ENCODE results near the gene EIF1AD.

The EIF1AD gene

GRCh38 chr11:65972116-65972515 lies 29.8 kb downstream of the EIF1AD start:
- Histone ChIP-seq H3K27me3 (replicated peaks in 2 of 5; ENCODE audit: control insufficient read depth in 4 of 5, insufficient read depth in 5 of 5, low read length in 4 of 5) (no peaks in the 10 kb centered on the region), H3K27ac (ENCODE audit: insufficient read depth in 1 of 2, low read depth in 1 of 2, low read length in 2 of 2, poor library complexity in 1 of 2, severe bottlenecking in 2 of 2) (no peak overlapping the region), H3K4me3 (ENCODE audit: control insufficient read depth in 1 of 7, extremely low read depth in 1 of 7, insufficient read depth in 4 of 7, low read depth in 2 of 7, low read length in 6 of 7) (no peak overlapping the region), H3K9me3 (ENCODE audit: control extremely low read depth in 1 of 5, control insufficient read depth in 4 of 5, insufficient read depth in 2 of 5, low read depth in 1 of 5, low read length in 4 of 5) (no peaks in the 10 kb centered on the region), H3K4me1 (ENCODE audit: control extremely low read depth in 1 of 4, control insufficient read depth in 4 of 4, insufficient read depth in 4 of 4, low read length in 3 of 4) (no peaks in the 10 kb centered on the region), H3K36me3 (ENCODE audit: control insufficient read depth in 4 of 4, insufficient read depth in 4 of 4, low read length in 3 of 4) (peaks cover 15 to 61% (median 41%) of the 10 kb centered on the region in 4 experiments)
- no peak for DNase-seq
- CTCF ChIA-PET = interaction anchor here (0.9 to 1.3 kb wide), 3 partner anchors 9 to 88 kb away, joined by 3 to 4 read pairs (median 3); no protein-coding TSS in a partner anchor
- 100% methylated on average over 3 of the region's 8 CpGs for WGBS (ENCODE audit: insufficient coverage)
- POLR2A ChIA-PET = interaction anchor here (0.9 kb wide), 1 partner anchor 9 kb away, joined by 4 read pairs; no protein-coding TSS in a partner anchor

GRCh38 chr11:65968600-65969482 lies 33.1 kb downstream of the EIF1AD start:
- Histone ChIP-seq H3K9me3 (ENCODE audit: control extremely low read depth in 1 of 5, control insufficient read depth in 4 of 5, insufficient read depth in 2 of 5, low read depth in 1 of 5, low read length in 4 of 5) (no peaks in the 10 kb centered on the region), H3K4me3 (ENCODE audit: control insufficient read depth in 1 of 7, extremely low read depth in 1 of 7, insufficient read depth in 4 of 7, low read depth in 2 of 7, low read length in 6 of 7) (no peak overlapping the region), H3K27ac (ENCODE audit: insufficient read depth in 1 of 2, low read depth in 1 of 2, low read length in 2 of 2, poor library complexity in 1 of 2, severe bottlenecking in 2 of 2) (no peak overlapping the region), H3K36me3 (ENCODE audit: control insufficient read depth in 4 of 4, insufficient read depth in 4 of 4, low read length in 3 of 4) (peaks cover 11 to 79% (median 56%) of the 10 kb centered on the region in 4 experiments), H3K4me1 (ENCODE audit: control extremely low read depth in 1 of 4, control insufficient read depth in 4 of 4, insufficient read depth in 4 of 4, low read length in 3 of 4) (peaks cover 0 to 1% (median under 1%) of the 10 kb centered on the region in 4 experiments), H3K27me3 (replicated peaks in 2 of 5; ENCODE audit: control insufficient read depth in 4 of 5, insufficient read depth in 5 of 5, low read length in 4 of 5) (no peaks in the 10 kb centered on the region)
- 95% methylated on average over 12 of the region's 15 CpGs for WGBS (ENCODE audit: insufficient coverage)
- POLR2A ChIA-PET = no interaction called here
- DNase-seq = no peak
- CTCF ChIA-PET = no interaction called here

GRCh38 chr11:65967329-65967934 lies 34.5 kb downstream of the EIF1AD start:
- WGBS (ENCODE audit: insufficient coverage) = 97% methylated on average over 23 of the region's 30 CpGs
- Histone ChIP-seq H3K27ac (ENCODE audit: insufficient read depth in 1 of 2, low read depth in 1 of 2, low read length in 2 of 2, poor library complexity in 1 of 2, severe bottlenecking in 2 of 2) (no peak overlapping the region), H3K27me3 (replicated peaks in 2 of 5; ENCODE audit: control insufficient read depth in 4 of 5, insufficient read depth in 5 of 5, low read length in 4 of 5) (no peaks in the 10 kb centered on the region), H3K36me3 (ENCODE audit: control insufficient read depth in 4 of 4, insufficient read depth in 4 of 4, low read length in 3 of 4) (peaks cover 9 to 71% (median 53%) of the 10 kb centered on the region in 4 experiments), H3K4me3 (ENCODE audit: control insufficient read depth in 1 of 7, extremely low read depth in 1 of 7, insufficient read depth in 4 of 7, low read depth in 2 of 7, low read length in 6 of 7) (no peak overlapping the region), H3K4me1 (ENCODE audit: control extremely low read depth in 1 of 4, control insufficient read depth in 4 of 4, insufficient read depth in 4 of 4, low read length in 3 of 4) (peaks cover 7 to 14% (median 11%) of the 10 kb centered on the region in 4 experiments), H3K9me3 (ENCODE audit: control extremely low read depth in 1 of 5, control insufficient read depth in 4 of 5, insufficient read depth in 2 of 5, low read depth in 1 of 5, low read length in 4 of 5) (no peaks in the 10 kb centered on the region)
- DNase-seq = no peak
- ChIA-PET POLR2A (no interaction called here), CTCF (interaction anchor here (1.5 kb wide), 1 partner anchor 79 kb away, joined by 3 read pairs; no protein-coding TSS in a partner anchor)

- no peak for DNase-seq
- Histone ChIP-seq H3K4me3 (ENCODE audit: control insufficient read depth in 1 of 7, extremely low read depth in 1 of 7, insufficient read depth in 4 of 7, low read depth in 2 of 7, low read length in 6 of 7) (no peak overlapping the region), H3K27ac (ENCODE audit: insufficient read depth in 1 of 2, low read depth in 1 of 2, low read length in 2 of 2, poor library complexity in 1 of 2, severe bottlenecking in 2 of 2) (no peak overlapping the region), H3K27me3 (replicated peaks in 2 of 5; ENCODE audit: control insufficient read depth in 4 of 5, insufficient read depth in 5 of 5, low read length in 4 of 5) (no peaks in the 10 kb centered on the region), H3K9me3 (ENCODE audit: control extremely low read depth in 1 of 5, control insufficient read depth in 4 of 5, insufficient read depth in 2 of 5, low read depth in 1 of 5, low read length in 4 of 5) (no peaks in the 10 kb centered on the region), H3K4me1 (ENCODE audit: control extremely low read depth in 1 of 4, control insufficient read depth in 4 of 4, insufficient read depth in 4 of 4, low read length in 3 of 4) (peaks cover 10 to 18% (median 16%) of the 10 kb centered on the region in 4 experiments), H3K36me3 (ENCODE audit: control insufficient read depth in 4 of 4, insufficient read depth in 4 of 4, low read length in 3 of 4) (peaks cover 9 to 69% (median 52%) of the 10 kb centered on the region in 4 experiments)
- 98% methylated on average over 32 of the region's 36 CpGs for WGBS (ENCODE audit: insufficient coverage)
- POLR2A ChIA-PET = interaction anchor here (0.7 kb wide), 1 partner anchor 49 kb away, joined by 3 read pairs; no protein-coding TSS in a partner anchor
- CTCF ChIA-PET = interaction anchor here (0.9 to 1.5 kb wide), 4 partner anchors 50 to 82 kb away, joined by 3 to 5 read pairs (median 4); no protein-coding TSS in a partner anchor
Measured at GRCh38 chr11:65965986-65966762, 35.8 kb downstream of the EIF1AD start.

GRCh38 chr11:65964906-65965305 lies 37.1 kb downstream of the EIF1AD start:
- H3K4me1 ChIP-seq (ENCODE audit: control extremely low read depth in 1 of 4, control insufficient read depth in 4 of 4, insufficient read depth in 4 of 4, low read length in 3 of 4) = peaks cover 12 to 22% (median 20%) of the 10 kb centered on the region in 4 experiments
- H3K27me3 ChIP-seq (replicated peaks in 2 of 5; ENCODE audit: control insufficient read depth in 4 of 5, insufficient read depth in 5 of 5, low read length in 4 of 5) = no peaks in the 10 kb centered on the region
- ChIA-PET POLR2A (no interaction called here), CTCF (interaction anchor here (0.8 to 1.1 kb wide), 2 partner anchors 81 to 254 kb away, joined by 3 to 4 read pairs; no protein-coding TSS in a partner anchor)
- H3K4me3 ChIP-seq (ENCODE audit: control insufficient read depth in 1 of 7, extremely low read depth in 1 of 7, insufficient read depth in 4 of 7, low read depth in 2 of 7, low read length in 6 of 7) = no peak overlapping the region
- no peak overlapping the region for H3K27ac ChIP-seq (ENCODE audit: insufficient read depth in 1 of 2, low read depth in 1 of 2, low read length in 2 of 2, poor library complexity in 1 of 2, severe bottlenecking in 2 of 2)
- no peak for DNase-seq
- no peaks in the 10 kb centered on the region for H3K9me3 ChIP-seq (ENCODE audit: control extremely low read depth in 1 of 5, control insufficient read depth in 4 of 5, insufficient read depth in 2 of 5, low read depth in 1 of 5, low read length in 4 of 5)
- 93% methylated on average over 4 of the region's 10 CpGs for WGBS (ENCODE audit: insufficient coverage)
- H3K36me3 ChIP-seq (ENCODE audit: control insufficient read depth in 4 of 4, insufficient read depth in 4 of 4, low read length in 3 of 4) = peaks cover 8 to 63% (median 49%) of the 10 kb centered on the region in 4 experiments

GRCh38 chr11:65962141-65962564 lies 39.8 kb downstream of the EIF1AD start:
- ChIA-PET POLR2A (interaction anchor here (0.5 to 1.2 kb wide), 2 partner anchors 47 to 62 kb away, joined by 3 read pairs; partner anchors contain the start of gene FOSL1), CTCF (interaction anchor here (0.6 to 3.2 kb wide), 4 partner anchors 9 to 68 kb away, joined by 3 to 6 read pairs (median 3); no protein-coding TSS in a partner anchor)
- DNase-seq = no peak
- Histone ChIP-seq H3K27me3 (replicated peaks in 2 of 5; ENCODE audit: control insufficient read depth in 4 of 5, insufficient read depth in 5 of 5, low read length in 4 of 5) (no peaks in the 10 kb centered on the region), H3K9me3 (ENCODE audit: control extremely low read depth in 1 of 5, control insufficient read depth in 4 of 5, insufficient read depth in 2 of 5, low read depth in 1 of 5, low read length in 4 of 5) (no peaks in the 10 kb centered on the region), H3K4me1 (ENCODE audit: control extremely low read depth in 1 of 4, control insufficient read depth in 4 of 4, insufficient read depth in 4 of 4, low read length in 3 of 4) (peaks cover 12 to 25% (median 22%) of the 10 kb centered on the region in 4 experiments), H3K4me3 (ENCODE audit: control insufficient read depth in 1 of 7, extremely low read depth in 1 of 7, insufficient read depth in 4 of 7, low read depth in 2 of 7, low read length in 6 of 7) (peak overlapping the region in 6 of 7 experiments; percentile 67 to 96 (median 90)), H3K36me3 (ENCODE audit: control insufficient read depth in 4 of 4, insufficient read depth in 4 of 4, low read length in 3 of 4) (peaks cover 2 to 36% (median 32%) of the 10 kb centered on the region in 4 experiments), H3K27ac (ENCODE audit: insufficient read depth in 1 of 2, low read depth in 1 of 2, low read length in 2 of 2, poor library complexity in 1 of 2, severe bottlenecking in 2 of 2) (peak overlapping the region; percentile 34 to 95)
- WGBS (ENCODE audit: insufficient coverage) = 4% methylated on average over 13 of the region's 13 CpGs
